Measurements from ENCODE around the gene ANKRD42.
"Not testable (repeated sequence)": the region's sequence is repeated elsewhere in the genome, so short reads cannot be mapped to it uniquely, and the experiment has no call there.

ANKRD42 gene

DNA sequence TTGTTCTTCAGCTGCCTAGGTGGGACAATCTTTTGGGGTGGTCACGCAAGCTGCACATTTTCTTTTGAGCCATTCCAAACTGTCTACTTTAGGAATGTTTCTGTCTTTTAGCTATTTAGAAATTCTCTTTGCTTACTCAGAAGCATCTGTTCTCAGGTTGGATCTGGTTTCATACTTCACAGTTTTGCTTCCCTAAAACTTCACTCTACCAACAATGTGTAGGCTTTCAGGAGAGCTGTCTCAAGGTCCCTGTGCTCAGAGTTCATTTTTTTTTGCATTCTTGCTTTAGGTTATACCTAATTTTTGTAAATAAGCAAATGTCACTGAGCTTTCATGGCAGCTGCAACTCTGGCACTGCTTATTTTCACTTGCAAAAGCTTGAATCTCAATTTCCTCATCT is 55.9 kb downstream of the ANKRD42 start:
- DNase-seq = no peak

DNA sequence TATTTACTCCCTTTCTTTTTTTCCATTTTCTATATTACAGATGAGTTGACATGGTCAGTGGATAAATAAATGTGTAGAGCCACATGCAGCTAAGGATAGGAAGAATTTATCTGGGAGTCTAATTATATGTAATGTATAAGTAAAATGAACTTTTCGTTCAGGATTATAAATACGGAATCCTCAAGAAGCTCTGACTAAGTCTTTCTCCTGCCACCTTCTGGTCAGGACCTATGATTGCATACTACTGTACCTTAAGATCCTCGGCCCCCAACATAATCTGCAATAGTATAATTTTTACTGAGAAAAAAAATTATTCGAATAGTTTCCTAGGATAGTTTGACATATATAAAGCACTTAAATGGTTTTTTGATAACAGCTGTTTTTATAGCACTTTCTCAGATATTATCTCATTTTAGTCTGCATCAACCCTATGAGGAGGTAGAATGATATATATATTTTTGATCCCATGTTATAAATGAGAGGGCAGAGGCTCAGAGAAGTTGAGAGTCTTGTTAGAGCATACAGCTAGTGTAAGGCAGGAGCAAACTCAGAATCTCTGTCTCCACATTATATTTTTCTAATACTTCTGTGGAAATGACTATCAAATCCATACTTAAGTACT is 56.6 kb downstream of the ANKRD42 start:
- no peak for DNase-seq

DNA sequence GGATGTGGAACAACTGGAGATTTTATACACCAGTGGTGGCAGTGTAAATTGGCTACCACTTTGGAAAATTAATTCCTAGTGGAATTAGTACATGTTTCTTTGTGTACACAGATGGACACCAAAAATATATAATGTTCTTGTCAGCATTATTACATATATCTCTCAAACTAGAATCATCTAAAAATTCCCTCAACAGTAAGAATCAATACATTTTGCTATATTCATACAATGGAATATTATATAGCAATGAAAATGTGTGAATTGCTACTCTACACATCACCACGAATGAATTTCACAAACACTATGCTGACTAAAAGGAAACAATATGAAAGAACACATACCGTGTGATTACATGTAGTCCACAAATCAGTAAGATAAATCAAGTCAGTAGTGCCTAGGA is 58.8 kb downstream of the ANKRD42 start:
- DNase-seq = no peak

DNA sequence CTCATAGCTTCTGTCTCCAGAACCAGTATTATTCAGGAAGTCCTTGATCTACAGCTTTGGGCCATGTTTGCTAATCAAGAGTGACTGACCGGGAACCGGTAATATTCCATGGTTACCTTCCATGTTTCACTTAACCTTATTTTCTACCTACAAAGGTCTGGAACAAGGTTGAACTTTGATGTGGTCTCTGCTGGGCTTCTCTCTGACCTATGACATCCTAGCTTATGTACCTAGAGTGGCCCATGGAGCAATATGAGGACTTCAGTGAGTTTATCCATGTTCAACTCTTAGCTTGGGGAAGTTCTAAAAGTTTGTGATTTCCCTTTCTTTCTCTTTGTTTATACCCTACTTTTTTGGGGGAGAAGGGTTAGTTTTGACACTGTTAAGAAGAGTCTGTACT is 59.4 kb downstream of the ANKRD42 start:
- no peak for DNase-seq

DNA sequence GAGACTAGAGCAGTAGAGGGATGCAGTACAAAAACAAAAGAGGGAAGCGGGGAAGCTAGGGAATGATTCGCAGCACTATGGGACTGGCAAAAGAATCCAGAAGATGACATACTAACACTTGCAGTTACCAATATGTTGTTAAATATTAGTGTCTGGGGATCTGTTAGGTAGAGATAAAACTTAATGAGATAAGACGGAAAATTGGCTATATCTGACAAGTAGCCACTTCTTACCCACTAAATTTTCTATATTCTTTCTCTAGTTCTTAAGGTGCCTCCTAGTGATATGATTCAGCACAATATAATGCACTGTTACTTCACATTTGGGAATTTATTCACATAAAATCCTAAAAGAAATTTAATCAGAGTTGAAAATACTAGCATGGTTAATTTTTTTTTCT is 61.9 kb downstream of the ANKRD42 start:
- no peak for DNase-seq

DNA sequence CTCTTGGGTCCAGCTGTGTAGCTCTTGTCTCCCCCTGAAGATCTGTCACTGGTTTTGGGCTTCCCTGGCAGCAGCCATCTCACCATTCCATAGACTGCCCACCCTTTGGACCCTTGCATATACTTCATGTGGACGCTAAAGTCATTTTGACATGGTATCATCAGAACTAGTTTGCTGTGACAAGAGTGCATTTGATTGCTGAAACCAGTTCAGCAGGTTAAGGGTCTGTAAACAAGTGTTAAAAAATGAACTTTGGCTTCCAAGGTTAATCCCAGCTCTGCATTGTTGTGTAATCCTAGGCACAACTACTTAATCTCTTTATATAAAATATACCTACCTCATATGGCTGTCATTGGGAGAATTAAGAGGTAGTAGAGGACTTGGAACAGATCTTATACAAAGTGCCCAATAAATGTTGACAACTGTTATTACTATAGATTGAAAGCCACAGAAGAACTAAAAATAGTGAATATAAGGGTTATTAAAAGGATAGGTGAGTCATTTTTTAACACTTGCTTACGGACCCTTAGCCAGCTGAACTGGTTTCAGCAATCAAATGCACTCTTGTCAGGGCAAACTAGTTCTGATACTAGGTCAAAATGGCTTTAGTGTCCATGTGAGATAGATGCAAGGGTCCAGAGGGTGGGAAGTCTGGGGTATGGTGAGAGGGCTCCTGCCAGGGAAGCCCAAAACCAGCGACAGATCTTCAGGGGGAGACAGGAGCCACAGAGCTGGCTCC is 63.3 kb downstream of the ANKRD42 start:
- DNase-seq = no peak

DNA sequence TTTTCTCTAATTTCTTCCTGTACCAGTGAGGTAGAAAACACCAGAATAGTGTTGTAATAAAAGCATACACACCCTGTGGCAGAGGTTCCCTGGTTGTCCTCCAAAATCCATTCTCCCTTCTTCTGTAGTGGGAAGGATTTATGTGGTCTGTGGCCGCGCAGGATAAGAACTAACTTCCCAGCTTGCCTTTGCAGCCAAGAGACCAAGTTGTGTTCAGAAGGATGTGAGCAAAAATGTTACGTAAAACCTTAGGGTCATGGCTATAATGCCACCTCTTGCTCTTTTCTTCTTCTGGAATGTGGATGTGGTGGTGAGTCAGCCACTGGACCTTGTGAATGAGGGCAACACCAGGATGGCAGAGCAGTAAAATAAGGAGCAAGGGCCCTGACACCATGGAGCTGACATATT is 64.3 kb downstream of the ANKRD42 start:
- no peak for DNase-seq

DNA sequence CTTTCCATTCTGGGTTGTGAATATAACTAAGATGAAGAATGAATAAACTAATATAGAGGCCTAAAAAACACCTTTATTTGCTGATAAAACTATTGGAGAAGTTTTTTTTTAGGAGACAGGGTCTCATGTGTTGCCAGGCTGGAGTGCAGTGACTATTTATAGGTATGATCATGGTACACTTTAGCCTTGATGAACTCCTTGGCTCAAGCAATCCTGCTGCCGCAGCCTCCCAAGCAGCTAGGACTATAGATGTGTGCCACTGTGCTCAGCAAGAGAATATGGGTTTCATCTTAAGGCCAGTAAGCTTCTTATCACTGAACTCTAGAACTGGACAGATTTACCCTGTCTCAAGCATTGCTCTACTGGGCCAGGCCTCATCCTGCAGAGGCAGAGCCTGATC is 66.0 kb downstream of the ANKRD42 start:
- DNase-seq = no peak

DNA sequence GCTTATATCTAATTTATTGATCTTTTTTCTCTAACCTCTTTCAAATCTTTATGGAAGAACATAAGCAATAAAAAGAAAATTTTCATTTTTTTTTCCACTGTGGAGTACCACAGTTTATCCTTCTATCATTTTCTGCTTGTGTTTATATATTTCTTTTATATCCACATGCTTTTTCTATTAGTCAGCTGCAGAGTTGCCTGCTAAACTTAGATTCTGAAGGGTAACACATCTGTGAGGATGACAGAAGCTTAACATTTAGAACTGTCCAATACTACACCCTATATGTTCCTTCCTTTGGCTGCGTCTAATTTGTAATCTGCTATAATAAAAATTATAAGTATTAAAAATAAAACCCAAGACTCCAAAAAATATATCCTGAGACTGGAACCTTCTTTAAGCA is 71.8 kb downstream of the ANKRD42 start:
- DNase-seq = no peak

DNA sequence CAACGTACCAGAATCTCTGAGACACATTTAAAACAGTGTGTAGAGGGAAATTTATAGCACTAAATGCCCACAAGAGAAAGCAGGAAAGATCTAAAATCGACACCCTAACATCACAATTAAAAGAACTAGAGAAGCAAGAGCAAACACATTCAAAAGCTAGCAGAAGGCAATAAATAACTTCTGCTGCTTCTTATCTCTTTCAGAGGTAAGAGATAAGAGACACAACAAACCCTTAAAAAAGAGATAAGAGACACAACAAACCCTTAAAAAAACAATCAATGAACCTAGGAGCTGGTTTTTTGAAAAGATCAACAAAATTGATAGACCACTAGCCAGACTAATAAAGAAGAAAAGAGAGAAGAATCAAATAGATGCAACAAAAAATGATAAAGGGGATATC is 75.6 kb downstream of the ANKRD42 start:
- not testable (repeated sequence) for DNase-seq

DNA sequence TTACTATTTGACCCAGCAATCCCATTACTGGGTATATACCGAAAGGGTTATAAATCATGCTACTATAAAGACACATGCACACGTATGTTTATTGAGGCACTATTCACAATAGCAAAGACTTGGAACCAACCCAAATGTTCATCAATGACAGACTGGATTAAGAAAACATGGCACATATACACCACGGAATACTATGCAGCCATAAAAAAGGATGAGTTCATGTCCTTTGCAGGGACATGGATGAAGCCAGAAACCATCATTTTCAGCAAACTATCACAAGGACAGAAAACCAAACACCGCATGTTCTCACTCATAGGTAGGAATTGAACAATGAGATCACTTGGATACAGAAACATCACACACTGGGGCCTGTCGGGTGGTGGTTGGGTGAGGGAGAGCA is 78.2 kb downstream of the ANKRD42 start:
- not testable (repeated sequence) for DNase-seq

DNA sequence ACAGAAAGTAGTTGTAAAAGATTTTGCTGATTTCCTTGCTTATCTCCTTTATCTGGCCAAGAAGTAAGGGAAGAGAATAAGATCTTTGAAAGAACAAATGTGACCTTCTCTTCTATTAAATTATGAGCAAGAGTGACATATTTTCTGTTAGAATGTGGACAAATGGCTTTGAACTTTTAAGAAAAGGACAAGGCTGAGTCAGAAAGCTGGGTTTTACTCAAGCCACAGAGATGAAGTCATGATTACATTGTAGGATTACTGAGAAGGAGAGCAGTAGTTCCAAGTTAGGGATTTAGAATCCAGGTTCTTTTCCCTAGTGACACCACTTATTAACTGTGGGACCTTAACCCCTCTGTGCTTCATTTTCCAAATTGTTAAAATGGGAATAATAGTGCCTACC is 79.1 kb downstream of the ANKRD42 start:
- DNase-seq = no peak

DNA sequence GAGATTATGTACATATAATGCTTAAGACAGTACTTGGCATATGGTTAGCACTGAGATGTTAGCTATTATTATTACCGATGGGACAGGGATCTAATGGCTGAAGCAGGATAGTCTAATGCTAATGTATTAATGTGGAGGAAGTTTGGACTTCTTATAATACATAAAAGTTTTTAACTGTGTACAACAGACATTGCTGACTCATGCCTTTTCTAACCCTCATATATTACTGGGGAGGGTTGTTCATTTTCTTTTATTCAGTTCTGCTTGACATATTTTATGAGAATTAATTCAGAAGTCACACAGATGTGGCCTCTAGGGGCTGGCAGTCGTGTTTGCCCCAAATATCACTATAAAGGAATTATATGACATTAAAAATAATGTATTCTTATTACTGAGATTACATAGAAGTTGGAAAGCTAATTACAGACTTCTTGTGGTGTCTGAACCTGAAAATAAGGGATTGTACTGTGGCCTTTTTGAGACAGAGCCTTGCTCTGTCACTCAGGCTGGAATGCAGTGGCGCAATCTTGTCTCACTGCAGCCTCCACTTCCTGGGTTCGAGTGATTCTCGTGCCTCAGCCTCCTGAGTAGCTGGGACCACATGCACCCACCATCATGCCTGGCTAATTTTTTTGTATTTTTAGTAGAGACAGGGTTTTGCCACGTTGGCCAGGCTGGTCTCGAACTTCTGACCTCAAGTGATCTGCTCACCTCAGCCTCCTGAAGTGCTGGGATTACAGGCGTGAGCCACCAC is 82.6 kb downstream of the ANKRD42 start:
- DNase-seq = no peak

DNA sequence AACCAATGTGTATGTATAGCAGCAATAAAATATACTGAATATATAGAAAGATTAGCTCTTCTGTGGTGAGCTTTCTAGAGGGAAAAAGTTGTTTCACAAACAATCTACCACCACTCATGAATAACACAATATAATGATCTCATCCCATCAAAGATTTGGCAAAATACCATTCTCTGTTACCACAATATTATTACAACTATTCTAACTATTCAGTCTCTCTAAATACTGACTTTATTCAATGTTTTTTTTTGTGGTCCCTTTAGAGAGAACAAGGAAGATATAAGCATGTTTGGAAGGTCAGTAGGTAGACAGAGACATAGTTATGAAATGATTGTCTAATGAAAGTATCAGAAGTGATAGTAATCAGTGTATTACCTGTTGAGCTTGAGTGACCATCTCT is 84.8 kb downstream of the ANKRD42 start:
- no peak for DNase-seq

DNA sequence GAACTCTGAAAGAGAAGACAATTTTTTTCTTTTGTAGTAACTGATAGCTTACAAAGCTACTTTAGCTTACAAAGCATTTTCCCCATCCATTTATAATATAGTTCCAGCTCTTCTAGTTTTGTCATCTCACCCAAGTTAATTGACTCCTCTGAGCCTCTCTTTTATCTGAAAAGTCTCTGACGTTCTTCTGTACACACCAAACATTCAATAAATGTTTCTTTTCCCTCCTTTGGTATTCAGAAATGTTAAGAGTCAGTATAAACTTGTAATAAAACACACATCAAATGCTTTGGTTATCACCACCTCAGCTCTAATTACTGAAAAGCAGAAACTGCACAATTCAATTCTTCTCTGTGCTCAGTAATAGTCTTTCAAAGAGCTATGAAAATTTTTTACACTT is 86.7 kb downstream of the ANKRD42 start:
- DNase-seq = no peak

DNA sequence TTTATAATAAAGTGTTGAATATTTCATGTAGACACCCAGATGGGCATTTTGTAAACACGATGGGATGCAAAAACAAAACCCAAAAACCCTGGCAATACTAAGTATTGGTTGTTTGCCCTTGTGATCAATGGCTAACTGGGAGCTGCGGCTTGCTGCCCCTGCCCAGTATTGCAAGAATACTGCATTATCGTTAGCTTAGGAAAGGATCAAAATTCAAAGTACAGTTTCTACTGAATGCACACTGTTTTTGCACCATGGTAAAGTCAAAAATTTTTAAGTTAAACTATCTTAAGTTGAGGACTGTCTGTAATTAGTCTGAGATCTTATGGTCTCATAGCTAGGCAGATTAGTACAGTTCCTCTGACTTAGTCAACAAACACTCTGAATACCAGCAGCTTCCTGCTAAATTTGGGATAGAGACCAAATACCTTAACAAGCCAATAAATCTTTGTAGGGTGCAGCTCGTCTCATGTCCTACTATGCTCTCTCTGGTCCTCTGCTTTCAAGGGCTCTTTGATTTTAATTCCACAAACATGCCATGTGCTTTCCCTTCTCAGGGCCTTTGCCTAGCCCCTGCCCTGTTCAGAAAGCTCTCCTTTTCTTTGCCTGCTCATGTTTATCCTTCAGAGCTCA is 88.7 kb downstream of the ANKRD42 start:
- no peak for DNase-seq

DNA sequence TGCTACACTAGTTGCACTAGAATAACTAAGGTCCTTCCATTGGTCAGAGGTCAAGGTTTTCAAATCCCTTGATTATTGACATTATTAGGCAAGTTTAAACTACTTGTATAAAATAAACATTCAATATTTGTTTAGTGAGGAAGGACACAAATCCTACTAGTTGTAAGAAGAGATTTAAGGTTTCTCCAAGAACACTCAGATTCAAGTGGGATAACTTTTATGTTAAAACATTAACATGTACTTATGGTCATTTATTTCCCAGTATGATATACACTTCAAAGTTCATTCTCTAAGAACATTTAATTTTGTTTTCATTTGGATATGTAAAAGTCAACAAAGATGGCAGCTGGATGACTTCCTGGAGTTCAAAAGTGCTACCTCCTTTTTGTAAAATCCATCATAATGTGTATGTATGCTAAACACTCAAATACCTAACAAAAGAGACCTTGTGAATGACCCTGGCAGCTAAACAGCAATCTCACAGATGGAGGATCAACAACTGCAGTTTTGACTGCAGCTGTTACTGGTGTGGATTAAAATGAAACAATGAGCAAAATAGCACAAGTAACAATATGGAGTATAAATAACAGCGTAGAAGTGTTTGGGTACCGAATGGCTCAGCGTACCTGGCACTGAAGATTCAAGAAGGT is 91.1 kb downstream of the ANKRD42 start:
- no peak for DNase-seq

DNA sequence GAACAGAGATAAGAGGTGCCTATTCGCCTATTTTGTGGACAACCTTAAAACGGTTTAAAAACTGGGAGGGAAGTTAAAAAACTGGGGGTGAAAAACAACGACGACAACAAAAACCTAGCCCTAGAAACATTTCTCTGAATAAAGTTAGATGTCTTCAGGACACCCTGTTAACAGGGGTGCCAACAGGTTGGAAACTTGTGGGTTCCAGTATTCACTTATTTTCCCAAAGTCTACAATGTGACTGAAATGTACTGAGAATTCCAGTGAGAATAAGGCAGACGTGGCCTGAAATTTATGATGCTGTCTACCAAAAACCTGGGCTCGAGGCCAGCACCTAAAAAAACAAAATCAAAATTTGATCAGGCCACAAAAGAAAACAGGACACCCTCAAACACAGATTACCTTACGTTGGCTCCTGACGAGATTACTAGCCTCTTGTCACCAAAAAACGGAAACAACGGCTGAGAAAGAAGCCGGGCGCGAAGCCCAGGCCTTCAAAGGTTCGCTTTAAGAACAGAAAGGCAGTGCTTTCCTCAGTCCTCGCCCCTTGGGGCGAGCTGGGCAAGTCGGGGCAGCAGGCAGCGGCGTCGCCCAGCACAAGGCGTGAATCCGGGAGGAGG is 91.7 kb downstream of the ANKRD42 start:
- no peak for DNase-seq

DNA sequence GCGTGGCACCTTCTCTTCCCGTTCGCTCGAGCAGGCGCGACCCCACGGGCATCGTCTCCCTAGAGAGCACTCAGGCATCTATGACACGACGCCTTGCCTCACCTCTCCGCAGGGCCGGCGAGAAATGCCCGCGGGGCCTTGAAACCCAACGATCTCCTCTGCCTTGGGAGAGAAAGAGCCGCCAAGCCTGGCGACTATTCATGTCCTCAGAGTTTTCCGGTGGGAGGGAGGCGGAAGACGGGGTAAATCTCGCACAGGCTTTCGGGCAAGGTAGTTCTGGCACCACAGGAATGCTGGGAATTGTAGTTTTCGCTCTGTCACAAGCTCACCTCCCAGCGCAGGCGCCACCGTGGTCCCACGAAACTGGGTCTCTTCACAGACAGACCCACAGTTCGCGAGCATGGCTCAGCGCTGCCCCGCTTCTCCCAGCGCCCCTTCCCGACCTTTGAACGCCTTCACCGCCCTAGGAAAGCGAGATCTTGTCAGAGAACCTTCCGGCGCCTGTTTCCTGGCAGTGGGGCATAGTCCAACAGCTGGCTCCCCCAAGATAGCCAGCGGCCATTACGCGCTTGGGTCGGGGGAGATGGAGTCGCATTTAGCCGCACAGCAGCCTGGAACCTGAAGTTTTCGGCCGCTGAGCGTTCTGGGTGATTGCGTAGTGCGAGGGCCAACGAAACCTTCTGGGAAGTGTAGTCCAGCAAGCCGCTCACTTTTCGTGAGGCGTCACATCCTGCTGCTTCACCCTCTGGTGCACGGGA is 92.4 kb downstream of the ANKRD42 start, which contains the start of gene CCDC90B:
Gene CCDC90B (minus strand): TSS at position 597 of the 758 bp plus-strand sequence. CDS start 395 bp downstream, at position 202.
- peak; percentile 83 to 94 for DNase-seq

DNA sequence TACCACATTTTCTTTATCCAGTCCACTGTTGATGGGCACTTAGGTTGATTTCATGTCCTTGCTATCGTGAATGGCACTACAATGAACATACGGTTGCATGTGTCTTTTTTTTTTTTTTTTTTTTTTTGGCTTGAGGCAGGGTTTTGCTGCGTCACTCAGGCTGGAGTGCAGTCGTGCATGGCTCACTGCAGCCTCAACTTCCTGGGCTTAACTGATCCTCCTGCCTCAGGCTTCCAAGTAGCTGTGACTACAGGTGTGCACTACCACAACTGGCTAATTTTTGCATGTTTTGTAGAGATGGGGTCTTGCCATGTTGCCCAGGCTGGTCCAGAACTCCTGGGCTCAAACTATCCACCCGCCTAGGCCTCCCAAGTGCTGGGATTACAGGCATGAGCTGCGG is 94.1 kb downstream of the ANKRD42 start:
- no peak for DNase-seq

DNA sequence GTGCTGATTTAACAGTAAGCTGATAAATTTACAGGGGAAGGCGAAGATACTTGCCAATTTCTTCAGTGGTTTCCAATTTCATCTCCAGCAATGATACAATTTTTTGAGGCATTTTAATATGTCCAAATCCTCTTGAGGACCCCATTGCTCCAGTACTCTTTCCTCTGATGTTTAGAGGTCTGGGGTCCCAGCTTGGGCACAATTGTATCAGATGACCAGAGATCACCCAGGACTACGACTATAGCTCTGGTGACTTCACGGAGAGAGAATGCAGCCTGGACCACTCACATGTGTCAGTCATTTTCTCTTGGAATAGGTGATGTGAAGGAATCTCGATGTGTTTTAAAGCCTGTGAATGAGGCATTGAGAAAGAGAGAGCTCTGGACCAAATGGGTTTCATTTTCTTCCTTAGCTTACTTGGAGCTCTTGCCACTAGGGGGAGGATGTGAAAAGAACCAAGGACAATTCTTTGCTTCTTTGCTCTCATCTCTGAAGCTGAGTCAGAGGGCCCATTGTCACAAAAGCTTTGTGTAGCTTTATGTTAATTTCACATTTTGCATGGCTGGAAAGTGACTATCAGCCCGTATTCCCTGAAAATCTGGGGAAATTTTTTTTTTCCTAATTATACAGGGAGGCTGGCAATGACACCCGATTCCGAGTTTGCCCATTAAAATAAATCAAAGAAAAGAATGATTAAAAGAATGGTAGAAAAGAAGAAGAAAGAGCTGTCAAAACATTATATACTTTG is 99.4 kb downstream of the ANKRD42 start:
- DNase-seq = peak in 1 of 2 experiments; percentile 7
